K562 (cell line): ENCODE measurements around the gene KLK2. TPM values are rescaled to one million over a fixed set of nuclear protein-coding genes. Genes with fewer than 3 reads are reported as not detected.
A peak's percentile ranks its signal among the peaks of the same experiment; 100 is the strongest.

Source experiments
- BHLHE40 ChIP-seq: IDR thresholded peaks from 2 replicates; pipeline ENCODE4 v1.6.1; 2011; ENCODE audit warnings: low read length, improper control_type of control experiment
- CGGBP1 ChIP-seq: fragments of 250-450 bp; sonication (Bioruptor Pico); IDR thresholded peaks from 2 replicates; pipeline ENCODE4 v1.9.0; 2021; ENCODE audit warnings: mild to moderate bottlenecking
- CTCFL ChIP-seq: IDR thresholded peaks from 2 replicates; pipeline ENCODE4 v1.6.1; 2011; ENCODE audit warnings: borderline replicate concordance, low read depth, mild to moderate bottlenecking, moderate library complexity, low read length; ENCODE audit not compliant: insufficient read depth, poor library complexity, severe bottlenecking
- DDX20 ChIP-seq: fragments of 450-650 bp; IDR thresholded peaks from 2 replicates; pipeline ENCODE4 v1.6.1; 2016; ENCODE audit warnings: missing genetic modification characterization, low read depth, mild to moderate bottlenecking, missing compliant biosample characterization, moderate library complexity
- DLX4 ChIP-seq: fragments of 250-450 bp; sonication (Bioruptor Pico); IDR thresholded peaks from 2 replicates; pipeline ENCODE4 v1.6.1; 2021; ENCODE audit warnings: mild to moderate bottlenecking
- E2F1 ChIP-seq: sonication (generic); formaldehyde crosslinking; IDR thresholded peaks from 2 replicates; pipeline ENCODE4 v1.8.1; 2023; ENCODE audit warnings: mild to moderate bottlenecking, missing genetic modification reagents, moderate library complexity
- FOSL1 ChIP-seq: fragments of 200-800 bp; sonication (Bioruptor generic); conservative IDR thresholded peaks from 2 replicates; pipeline ENCODE4 v1.6.1; 2016; ENCODE audit warnings: missing genetic modification characterization, missing compliant biosample characterization
- GATA2 ChIP-seq: sonication (generic); formaldehyde crosslinking; IDR thresholded peaks from 2 replicates; pipeline ENCODE4 v1.4.0; 2020; ENCODE audit warnings: mild to moderate bottlenecking, missing genetic modification reagents
- IFI16 ChIP-seq: fragments of 250-450 bp; sonication (Bioruptor Pico); IDR thresholded peaks from 2 replicates; pipeline ENCODE4 v2.1.2; 2022; ENCODE audit warnings: mild to moderate bottlenecking, inconsistent platforms
- MAZ ChIP-seq, 2 experiments: fragments of 450-650 bp in 1 of 2; sonication (generic) in 1 of 2; formaldehyde crosslinking; IDR thresholded peaks in 1 of 2; conservative IDR thresholded peaks in 1 of 2; 2 replicates each; pipeline versions ENCODE4 v1.4.0 to v1.5.0; 2020; ENCODE audit warnings: mild to moderate bottlenecking in 1 of 2, missing genetic modification reagents in 1 of 2
- PHF8 ChIP-seq: fragments of 200-600 bp; sonication (generic); IDR thresholded peaks from 2 replicates; pipeline ENCODE4 v1.6.1; 2012; ENCODE audit warnings: mixed run types, mild to moderate bottlenecking, inconsistent platforms, low read length, moderate library complexity, borderline replicate concordance
- PREB ChIP-seq: sonication (generic); formaldehyde crosslinking; IDR thresholded peaks from 2 replicates; pipeline ENCODE4 v1.8.1; 2023; ENCODE audit warnings: mild to moderate bottlenecking, missing genetic modification reagents
- RNF2 ChIP-seq: sonication (generic); IDR thresholded peaks from 2 replicates; pipeline ENCODE4 v1.6.1; 2016
- SIN3B ChIP-seq: fragments of 450-650 bp; IDR thresholded peaks from 2 replicates; pipeline ENCODE4 v1.6.1; 2017; ENCODE audit warnings: low read depth, mild to moderate bottlenecking, moderate library complexity
- TCF15 ChIP-seq: fragments of 250-450 bp; sonication (Bioruptor Pico); IDR thresholded peaks from 2 replicates; pipeline ENCODE4 v1.8.0; 2022; ENCODE audit warnings: moderate library complexity, mild to moderate bottlenecking, inconsistent platforms
- XRCC5 ChIP-seq: fragments of 200-400 bp; formaldehyde crosslinking; IDR thresholded peaks from 2 replicates; pipeline ENCODE4 v1.6.1; 2017; ENCODE audit warnings: low read depth, mild to moderate bottlenecking, low read length
- ZNF347 ChIP-seq: fragments of 450-650 bp; formaldehyde crosslinking; IDR thresholded peaks from 2 replicates; pipeline ENCODE4 v1.4.0; 2020; ENCODE audit warnings: low read depth, mild to moderate bottlenecking, moderate library complexity
- polyA plus RNA-seq, 8 experiments: library from polyadenylated mRNA; depleted of rRNA in 4 of 8; stranded (reverse) in 5 of 8; unstranded in 3 of 8; fragments of >200 nt; fragmentation: Nextera tagmentation in 2 of 8; fragmentation: Illumina TruSeq in 1 of 8; extraction: Ambion mirVana in 2 of 8; extraction: Trizol in 1 of 8; gene quantifications; 2 replicates each; pipeline versions ENCODE4 v1.2.1 to v1.2.3, GENCODE V29; 2011 to 2014; ENCODE audit warnings: inconsistent platforms in 1 of 8, missing spikeins in 1 of 8
- total RNA-seq, 7 experiments: library from RNA; depleted of rRNA in 6 of 7; stranded (reverse); fragments of >200 nt in 6 of 7; fragmentation: Illumina TruSeq in 2 of 7; extraction: Trizol in 2 of 7; gene quantifications; 2 replicates each; pipeline versions ENCODE4 v1.2.1 to v1.2.3, GENCODE V29; 2011 to 2021; ENCODE audit warnings: low replicate concordance in 1 of 7

KLK2 gene
- total and polyA plus RNA-seq, 9 of the 15 experiments (the other 6 are each of a cell fraction or from before 2014, with no cell fraction given) = 0.11 to 0.47 (median 0.23) TPM; not detected in 1

- TF ChIP-seq PREB (CRISPR knock-in tag) (no peak), RNF2 (no peak), IFI16 (CRISPR knock-in tag) (no peak), CTCFL (peak; percentile 11), CGGBP1 (no peak), TCF15 (CRISPR knock-in tag) (no peak), DDX20 (tag) (no peak), XRCC5 (0 out of 2 replicates have a peak, but pooled peaks have one; percentile 28), PHF8 (no peak), E2F1 (CRISPR knock-in tag) (0 out of 2 replicates have a peak, but pooled peaks have one; percentile 32), ZNF347 (CRISPR knock-in tag) (no peak), MAZ (CRISPR knock-in tag; conservative IDR thresholded peaks at IDR 0.05 in 1 of 2, IDR thresholded peaks at IDR 0.05 in 1 of 2) (peak in 1 of 2 experiments; percentile 77; a peak in 2 of 4 replicates), SIN3B (no peak), FOSL1 (no peak), DLX4 (CRISPR knock-in tag) (no peak), GATA2 (CRISPR knock-in tag) (no peak), BHLHE40 (no peak)
Observed at GRCh38 chr19:50922317-50922853, 49.1 kb downstream of the KLK2 start (continued).
